Measurements from ENCODE around the gene RGS18.

DNA sequence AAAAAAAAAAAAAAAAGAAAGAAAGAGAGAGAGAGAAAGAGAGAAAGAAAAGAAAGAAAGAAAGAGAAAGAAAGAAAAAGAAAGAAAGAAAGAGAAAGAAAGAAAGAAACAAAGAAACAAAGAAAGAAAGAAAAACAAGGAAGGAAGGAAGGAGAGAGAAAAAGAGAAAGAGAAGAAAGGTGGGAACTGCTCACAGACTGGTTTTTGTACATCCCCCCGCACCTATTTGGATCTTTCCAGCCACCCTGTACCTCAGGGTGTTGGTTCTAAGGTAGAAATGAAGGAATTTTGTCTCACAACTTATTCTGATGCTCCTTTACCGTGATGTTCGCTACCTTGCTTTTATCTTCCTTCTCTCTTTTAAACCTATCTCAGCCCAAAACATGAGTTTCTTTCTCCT, 43.3 kb upstream of the RGS18 start:
- TF ChIP-seq CTCF (conservative IDR thresholded peaks at IDR 0.05; ENCODE audit: low read depth, low read length) (no peak), BHLHE40 (IDR thresholded peaks at IDR 0.05; ENCODE audit: low read depth, low read length) (no peak), POLR2A (IDR thresholded peaks at IDR 0.05; ENCODE audit: low read depth, low read length) (no peak), CEBPB (IDR thresholded peaks at IDR 0.05; ENCODE audit: low read depth, low read length) (no peak), FOS (IDR thresholded peaks at IDR 0.05; ENCODE audit: low read depth, low read length) (no peak)

All from IMR-90 (cell line).